ENCODE results near the gene PTPRD.

Gene PTPRD

DNA sequence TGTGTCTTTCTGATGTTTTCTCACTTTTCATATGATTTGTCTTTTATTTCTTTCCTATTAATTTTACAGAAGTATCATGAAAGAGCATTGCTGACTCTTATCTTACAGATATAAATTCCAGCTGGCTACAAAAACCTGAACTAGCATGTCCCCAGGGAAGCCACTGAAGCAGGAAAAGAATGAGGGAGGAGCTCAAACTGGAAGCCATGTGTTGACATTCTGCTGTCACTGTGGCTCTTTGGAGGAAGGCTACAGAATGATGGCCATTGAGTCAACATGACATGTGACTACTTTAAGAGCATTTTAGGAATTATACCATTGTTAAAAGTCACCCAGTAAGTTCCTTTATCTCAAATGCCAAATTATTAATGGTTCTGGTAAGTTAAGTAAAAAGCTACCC, 2174.9 kb downstream of the PTPRD start:
- DNase-seq (ENCODE audit: low read depth in 2 of 2): no peak

DNA sequence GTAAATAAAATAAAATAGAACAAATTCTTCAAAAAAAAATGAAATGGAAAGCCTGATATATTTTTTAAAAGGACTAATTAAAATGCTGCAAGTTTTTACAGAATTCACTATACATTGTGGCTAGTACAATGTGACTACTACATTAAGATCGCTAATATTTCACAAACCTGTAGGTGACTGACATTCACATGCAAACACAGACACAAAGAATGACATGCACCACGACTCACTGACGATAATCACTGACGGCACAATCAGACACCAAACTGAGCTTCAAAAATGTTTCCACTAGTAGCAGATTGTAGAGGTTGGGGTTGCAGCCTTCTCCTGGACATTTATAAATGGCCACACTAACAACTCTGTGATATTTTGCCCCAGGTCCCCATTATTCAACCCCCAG, 2175.5 kb downstream of the PTPRD start:
- DNase-seq (ENCODE audit: low read depth in 2 of 2): no peak

DNA sequence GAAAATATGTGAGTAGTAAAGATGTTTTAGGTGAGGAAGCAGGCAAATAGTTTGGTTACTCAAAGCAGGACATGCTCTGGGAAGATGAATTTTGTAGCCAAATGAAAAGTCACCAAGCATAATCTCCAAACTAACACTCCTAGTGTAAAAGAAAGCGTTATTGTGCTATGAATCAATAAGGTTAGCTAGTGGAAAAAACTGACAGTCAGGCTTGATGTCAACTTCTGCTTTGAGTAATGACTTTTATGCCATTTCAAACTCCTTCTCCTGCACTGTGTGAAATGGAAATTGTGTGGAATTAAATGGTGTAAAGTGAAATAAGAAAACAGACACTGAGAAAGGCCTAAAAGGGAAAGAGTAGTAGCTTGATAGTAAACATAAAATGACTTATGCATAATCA, 2176.0 kb downstream of the PTPRD start:
- no peak for DNase-seq (ENCODE audit: low read depth in 2 of 2)

DNA sequence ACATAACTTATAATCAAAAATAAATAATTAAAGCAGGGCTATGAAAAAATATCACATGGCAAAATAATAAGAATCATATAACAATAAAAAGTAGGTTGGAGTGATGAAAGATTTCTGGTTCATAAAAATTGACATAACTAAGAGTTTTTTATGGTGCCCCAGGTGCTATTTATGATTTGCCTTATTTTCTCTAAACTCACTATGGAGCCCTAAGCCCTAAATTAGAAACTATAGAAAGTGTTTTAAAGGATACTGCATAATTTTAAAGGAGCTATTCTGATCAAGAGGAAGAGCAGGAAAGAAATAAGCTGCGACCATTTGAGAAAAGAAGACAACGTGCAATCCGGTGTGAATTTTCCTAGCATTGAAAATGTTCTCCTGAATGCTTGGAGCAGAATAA, 2178.2 kb downstream of the PTPRD start:
- no peak for DNase-seq (ENCODE audit: low read depth in 2 of 2)

DNA sequence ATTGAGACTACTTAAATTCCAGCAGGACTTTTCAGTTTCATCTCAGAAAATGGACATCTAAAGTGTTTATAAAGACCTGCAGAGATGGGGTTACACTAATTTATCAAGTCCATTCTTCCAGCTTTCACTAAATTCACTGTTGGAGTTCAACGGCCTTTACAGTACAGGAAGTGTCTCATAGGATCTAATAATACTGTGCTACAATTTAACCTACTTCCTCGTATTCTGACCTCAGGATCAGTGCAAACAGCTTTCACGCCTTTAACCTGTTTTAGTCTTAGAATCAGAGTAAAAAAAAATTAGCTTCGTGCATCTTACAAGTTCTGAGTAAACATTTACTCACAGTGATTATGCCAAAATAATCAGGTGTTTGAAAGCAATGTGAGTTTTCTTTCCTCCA, 2180.6 kb downstream of the PTPRD start:
- no peak for DNase-seq (ENCODE audit: low read depth in 2 of 2)

DNA sequence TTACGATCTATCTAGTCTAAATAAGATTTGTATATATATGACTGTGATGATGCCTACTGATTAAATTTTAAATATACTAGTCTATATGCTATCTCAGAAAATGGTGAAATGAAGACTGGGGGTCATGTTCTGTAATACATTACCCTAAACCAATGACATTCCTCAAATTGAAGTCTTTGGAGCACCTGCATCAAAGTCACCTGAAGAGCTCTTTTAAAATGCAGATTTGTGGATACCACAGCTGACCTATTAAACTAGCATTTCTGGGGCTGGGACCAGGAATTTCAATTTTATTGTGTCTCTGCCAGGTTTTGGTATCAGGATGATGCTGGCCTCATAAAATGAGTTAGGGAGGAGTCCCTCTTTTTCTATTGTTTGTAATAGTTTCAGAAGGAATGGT, 2181.3 kb downstream of the PTPRD start:
- no peak for DNase-seq (ENCODE audit: low read depth in 2 of 2)

DNA sequence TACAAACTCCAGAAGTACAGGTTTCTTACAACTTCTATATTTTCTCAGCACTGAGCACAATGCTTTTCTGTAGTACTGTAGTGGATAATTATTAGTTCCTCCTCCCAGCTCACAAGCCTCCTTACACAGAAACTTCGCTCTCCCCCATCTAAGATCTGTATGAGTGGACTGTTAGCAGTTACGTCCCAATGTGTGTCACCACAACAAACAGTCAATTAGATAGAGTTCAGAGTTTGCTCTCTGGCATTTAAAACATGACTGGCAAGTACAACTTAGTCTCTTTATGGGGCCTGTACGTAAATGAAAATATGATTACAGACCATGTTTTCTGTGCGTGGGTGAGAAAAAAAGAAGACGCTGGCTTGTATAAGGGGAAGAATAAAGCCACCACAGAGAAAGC, 2181.9 kb downstream of the PTPRD start:
- no peak for DNase-seq (ENCODE audit: low read depth in 2 of 2)

DNA sequence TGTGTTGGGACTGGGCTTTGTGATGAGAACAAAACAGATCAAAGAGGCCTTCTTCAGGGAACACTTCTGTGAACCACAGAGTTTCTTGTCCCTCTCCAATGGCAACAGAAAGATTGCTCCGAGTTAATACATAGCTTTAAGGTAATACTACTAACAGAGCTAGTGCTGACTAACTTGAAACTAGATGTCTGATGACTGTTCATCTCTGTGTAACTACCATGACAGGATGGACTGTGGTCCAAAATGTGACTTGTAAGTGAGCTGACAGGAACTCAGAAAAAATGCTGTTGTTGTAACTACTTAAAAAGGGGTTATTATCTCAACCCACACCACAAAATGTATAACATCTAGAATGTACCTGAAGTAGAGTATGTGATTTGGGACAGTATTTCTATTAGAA, 2183.0 kb downstream of the PTPRD start:
- DNase-seq (ENCODE audit: low read depth in 2 of 2): no peak

DNA sequence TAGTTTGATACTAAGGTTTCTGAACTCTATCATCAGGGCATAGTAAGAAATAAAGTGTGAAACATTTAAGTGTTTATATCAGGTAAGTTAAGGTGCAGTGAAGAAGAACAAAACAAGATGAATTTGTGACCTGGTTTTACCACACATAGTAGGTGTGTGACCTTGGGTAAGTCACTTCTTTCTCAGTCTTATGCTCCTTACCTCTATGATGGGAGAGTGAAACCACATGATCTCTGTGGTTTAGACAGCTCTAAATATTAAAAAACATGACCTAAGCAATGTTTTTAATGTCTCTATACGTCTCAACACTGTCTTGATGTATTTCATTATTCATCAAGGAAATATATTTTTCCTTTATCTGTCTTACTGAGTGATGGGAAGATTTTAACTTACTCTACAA, 2183.6 kb downstream of the PTPRD start:
- DNase-seq (ENCODE audit: low read depth in 2 of 2): no peak

DNA sequence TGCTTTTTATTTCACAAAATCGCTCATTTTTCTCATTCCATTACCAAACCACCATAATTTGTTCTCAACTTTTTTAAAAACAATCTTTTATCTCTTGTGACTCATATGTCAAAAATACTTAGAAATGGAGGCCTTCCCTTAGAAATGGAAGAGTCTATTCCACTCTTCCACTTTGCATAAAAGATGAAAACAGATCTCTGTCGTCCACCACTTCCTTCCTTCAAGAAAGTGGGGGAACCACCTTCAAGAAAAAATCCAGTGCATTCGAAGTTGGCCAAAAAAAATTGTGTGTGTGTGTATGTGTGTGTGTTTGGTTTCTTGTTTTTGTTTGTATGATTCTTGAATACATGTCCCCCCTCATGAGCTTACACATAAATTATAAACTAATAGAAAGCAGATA, 2184.4 kb downstream of the PTPRD start:
- DNase-seq (ENCODE audit: low read depth in 2 of 2): no peak

DNA sequence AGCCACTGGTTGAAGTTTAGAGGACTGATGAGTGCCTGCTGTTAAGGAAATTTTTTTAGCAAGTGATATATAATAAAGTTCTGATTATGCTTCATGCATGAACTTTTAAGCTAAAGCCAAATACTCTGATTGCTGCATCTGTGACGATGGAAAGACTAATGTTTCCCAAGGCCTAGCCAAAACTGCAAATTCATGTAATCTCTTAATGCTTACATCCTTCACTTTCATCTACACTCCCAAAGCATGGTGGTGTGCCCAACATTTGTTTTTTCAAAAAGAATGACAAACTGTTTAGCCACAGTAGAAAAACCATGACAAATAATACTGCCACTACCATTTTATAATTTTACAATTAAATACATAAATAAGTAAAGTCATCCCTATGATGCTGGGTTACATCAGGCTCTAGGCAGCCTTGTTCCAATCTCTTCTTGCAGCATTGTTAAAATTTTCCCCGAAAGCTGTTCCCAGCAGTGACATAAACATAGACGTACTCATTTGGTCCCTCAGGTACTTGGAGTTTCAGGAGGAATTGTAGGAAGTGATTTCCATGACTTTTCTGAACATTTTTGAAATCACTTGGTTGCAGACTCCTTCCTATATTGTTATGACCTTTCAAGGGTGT, 2187.9 kb downstream of the PTPRD start:
- no peak for DNase-seq (ENCODE audit: low read depth in 2 of 2)

DNA sequence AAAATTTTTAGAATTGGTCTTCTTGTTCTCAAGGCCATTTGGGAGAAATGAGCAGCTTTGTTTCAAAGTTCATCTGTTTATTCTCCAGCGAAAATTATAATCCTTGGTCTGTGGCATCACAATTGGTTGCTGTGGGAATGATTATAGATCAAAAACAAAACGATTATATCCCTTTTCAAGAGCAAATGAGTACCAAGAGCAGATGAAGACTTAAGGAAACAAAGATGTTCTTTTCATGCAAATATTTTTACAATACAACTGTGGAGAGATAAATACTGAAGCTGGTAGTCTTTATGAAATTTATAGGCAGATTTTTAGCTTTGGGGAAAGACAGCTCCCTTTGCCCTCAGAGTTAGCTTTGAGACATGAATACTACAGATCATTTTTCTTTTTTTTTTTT, 2192.4 kb downstream of the PTPRD start:
- no peak for DNase-seq (ENCODE audit: low read depth in 2 of 2)

DNA sequence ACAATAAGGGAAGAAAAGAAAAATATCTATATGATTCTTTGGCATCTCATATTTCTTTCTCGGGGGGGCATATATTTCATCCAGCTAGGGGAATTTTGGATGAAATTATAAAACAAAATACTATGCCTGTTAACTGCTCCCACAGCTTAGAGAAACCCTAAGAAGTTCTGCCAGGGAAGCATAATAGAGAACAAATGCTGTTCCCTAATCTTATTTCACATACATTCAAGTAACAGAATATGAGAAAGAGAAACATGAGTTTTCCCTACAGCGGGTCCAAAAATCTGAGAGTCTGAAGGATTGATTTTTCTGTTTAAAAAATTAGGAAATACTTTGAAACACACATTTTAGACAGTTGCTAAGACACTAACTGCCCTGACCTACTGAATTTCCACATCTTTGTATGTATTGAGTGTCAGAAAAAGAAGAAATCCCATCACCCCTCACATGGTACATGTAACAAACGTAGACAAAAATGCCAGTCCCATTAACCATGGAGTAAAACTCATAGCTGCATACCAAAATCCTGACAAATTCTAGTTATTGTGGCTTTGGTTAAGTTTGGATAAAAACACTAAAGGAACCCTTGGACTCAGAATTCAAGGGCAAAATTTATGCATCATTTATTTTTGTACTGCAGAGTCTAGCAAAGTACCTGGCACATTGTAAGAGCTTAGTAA, 2193.1 kb downstream of the PTPRD start:
- DNase-seq (ENCODE audit: low read depth in 2 of 2): no peak

DNA sequence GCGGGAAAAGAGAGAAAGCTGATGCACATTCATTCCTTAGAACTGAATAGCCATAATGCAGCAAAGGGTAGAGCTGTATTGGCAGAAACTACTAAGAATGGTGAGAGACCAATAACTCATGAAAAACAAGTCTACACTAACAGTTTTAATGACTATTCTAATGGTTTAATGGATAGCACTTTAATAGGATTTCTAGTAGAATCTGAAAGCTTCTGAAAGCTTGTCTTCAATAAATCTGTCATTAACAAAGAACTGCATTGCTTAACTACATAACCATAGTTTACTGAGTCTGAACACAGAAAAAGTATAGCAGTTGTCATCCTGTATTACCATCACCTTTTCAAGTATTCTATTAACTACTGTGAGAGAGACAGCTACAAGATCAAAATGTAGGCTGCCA, 2195.5 kb downstream of the PTPRD start:
- no peak for DNase-seq (ENCODE audit: low read depth in 2 of 2)

DNA sequence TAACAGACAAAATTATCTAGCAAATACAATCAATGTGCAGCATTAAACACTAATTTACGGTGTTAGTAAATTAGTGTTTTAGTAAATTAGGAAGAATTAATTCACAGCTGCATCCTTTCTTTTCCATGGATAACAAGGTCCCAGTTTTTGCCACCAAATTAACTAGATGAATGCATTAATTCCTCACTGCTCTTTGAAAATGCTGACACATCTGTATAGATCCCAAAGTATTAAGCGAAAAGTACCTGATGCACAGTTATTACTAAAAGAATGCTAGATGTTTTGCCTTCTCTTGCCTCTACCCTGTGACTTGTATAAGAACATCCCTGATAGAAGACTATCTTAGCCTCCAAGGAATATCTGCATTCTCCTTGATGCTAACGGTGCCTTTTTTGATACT, 2200.5 kb downstream of the PTPRD start:
- no peak for DNase-seq (ENCODE audit: low read depth in 2 of 2)

DNA sequence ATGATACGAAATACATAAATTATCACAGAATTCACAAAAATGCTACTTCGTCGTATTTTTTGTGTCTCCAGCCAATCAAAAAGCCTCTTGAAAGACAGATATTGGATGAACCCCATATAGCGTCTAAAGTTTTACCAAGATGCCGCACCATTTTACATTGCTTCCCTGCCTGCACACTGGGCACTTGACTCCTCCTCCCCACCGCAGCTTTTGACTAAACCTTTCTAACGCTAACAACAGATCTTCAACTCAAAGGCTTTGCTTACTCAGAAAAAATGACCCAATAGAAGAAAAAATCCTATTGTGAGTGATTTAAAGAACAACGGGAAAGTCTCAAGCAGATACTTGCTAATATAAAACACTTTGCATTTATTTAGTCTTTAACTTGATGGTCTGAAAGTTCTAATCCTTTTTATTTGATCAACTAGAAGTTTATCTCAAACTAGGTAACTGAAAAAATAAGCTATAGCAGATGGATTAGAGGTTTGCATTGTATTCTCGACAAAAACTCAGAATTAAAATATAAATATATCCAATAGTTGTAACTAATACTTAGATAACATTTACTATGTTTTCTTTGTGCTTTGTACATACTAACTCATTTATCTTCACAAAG, 2204.1 kb downstream of the PTPRD start:
- DNase-seq (ENCODE audit: low read depth in 2 of 2): no peak

DNA sequence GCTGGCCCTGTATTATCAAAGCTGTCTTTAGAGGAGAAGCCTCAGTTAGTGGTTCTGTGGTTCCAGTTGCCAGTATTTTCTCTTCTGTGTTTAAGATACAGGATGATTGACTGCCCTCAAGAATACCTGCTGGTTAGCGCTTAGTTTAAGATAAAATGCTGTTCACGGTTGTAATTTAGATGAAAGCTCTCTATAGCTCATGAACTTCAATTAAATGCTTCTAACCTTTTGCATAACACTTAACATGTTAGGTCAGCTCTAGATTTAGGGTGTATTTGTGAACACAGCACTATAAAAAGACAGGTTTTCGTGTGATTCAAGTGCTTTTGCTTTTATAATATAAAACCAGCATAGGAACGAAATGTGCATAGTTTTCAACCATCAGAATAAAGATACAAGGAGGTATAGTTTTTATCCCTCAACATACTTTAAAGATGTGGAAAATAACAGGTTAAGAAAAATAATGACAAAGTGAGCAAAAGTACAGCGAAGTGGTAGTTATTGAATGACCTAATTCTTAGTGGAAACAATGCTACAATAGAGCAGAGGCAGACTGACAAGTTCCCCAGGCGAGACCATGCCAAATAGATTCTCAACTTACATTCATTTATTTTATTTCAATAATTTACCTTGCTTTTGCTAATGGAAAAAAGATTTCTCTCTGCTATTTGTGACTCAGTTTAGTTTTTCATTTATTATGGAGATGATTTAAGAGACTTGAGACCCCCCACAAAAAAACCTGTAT, 2210.7 kb downstream of the PTPRD start:
- no peak for DNase-seq (ENCODE audit: low read depth in 2 of 2)

DNA sequence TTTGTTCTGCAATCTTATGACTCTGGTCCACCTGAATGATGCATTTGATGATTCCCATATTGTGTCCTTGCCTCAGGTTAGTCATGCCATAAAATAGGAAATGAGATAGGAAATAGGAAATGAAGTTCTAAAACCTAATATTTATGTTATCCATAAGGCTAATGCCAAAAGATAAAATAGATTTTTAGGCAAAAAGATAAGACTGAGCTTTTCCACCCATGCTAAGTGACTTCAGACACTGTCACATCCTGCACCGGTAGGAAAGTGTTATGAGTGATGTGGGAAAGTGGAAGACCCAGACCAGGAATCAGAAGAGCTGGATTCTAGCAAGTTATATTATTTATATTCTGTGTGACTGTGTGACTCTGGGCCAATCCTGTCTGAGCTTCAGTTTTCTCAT, 2212.4 kb downstream of the PTPRD start:
- no peak for DNase-seq (ENCODE audit: low read depth in 2 of 2)

DNA sequence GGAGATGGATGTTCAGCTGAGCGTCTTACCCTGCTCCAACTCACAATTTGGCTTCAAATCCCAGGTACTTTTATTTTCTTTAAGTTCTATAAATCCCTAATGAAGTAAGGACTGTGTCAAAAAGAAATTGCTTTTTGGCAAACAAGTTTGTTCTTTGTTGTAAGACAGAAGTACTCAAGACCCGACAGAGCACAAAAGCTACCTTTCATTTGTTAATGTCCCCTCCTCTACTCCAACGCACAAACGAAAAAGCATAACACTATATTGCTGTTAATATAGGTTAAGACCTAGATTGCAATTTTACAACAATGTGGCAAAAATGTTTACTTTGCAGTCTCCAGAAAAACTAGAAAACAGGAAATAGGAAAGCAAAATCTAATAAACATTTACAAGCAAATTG, 2217.8 kb downstream of the PTPRD start:
- no peak for DNase-seq (ENCODE audit: low read depth in 2 of 2)

DNA sequence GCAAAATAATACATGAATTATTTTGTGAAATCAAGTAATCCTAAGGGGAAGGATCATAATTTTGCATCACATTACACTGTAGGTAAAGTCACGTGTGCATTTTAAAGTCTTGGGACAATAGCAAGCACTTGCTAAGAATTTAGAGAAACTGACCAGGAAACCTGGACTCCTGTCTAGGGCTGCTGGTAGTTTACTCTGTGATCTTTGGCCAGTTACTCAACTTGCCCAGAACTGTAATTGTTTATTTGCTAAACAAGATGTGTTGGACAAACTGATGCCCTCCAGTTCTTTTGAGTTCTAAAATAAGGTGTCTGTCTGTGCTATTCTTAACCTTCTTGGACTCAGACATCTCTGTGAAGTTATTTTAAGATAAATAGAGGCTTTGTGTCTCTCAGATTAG, 2218.5 kb downstream of the PTPRD start:
- DNase-seq (ENCODE audit: low read depth in 2 of 2): no peak

DNA sequence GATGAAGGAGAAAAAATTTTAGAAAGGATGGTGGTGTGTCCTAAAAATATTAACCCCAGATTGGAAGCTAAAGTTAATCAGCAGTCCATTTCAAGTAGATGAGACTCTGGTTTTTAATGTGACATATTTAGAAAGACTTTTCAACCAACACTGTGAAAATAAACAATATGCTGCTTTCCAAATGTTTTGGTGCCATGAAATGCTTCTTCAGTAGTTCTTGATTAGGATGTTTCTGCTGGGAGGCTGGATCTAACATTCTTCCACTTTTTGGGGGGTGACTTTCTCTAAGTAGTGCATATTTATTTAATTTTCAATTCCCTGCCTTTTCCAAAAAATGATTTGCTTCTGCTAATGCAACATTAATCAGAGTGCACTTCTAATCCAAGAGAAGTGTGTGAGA, 2219.9 kb downstream of the PTPRD start:
- no peak for DNase-seq (ENCODE audit: low read depth in 2 of 2)

DNA sequence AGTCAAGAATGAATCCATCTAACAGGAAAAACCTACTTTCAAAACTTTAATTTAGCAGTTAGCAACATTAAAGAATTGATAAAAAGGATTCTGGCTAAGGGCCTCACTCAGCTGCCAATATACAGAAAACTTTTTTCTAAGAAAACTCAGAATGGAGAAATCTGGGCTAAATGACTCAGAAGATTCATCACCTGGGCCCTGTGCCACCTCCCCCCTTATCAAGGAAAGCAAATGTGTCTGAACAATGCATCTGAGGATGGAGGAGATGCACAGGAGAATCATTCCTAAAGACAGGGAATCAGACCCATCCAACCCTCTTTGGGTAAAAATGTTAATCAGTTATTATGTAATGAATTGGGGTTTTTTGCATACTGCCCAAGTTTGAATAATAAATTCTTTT, 2221.2 kb downstream of the PTPRD start:
- no peak for DNase-seq (ENCODE audit: low read depth in 2 of 2)

DNA sequence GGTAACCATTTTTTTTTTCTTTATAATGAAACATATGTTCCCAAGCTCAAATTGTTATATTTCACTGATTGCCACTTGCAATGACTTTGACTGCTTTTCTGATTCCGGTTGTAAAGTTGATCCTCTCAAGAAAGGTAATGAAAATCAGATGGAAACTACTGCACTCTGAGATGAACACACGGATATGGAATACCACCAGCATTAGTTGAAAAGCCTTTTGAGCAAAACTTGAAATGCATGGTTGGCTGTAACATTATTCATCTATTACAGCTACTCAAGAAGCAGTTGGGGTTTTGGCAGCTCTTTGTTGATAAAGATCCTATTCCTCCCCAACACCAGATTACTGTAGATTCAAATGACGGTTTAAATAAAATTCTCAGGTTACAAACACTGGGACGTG, 2221.7 kb downstream of the PTPRD start:
- no peak for DNase-seq (ENCODE audit: low read depth in 2 of 2)

All from activated CD8-positive, alpha-beta memory T cell treated with anti-CD3 and anti-CD28 coated beads for 4 hours (primary cell).